H1 (cell line): Measurements from ENCODE around the gene MEF2D.

Experiments
- POLR2A ChIP-seq, 2 experiments: IDR thresholded peaks; 1 replicate in 1 of 2; 2 replicates in 1 of 2; pipeline ENCODE4 v1.6.1; 2011; ENCODE audit warnings: low read depth in 2 of 2, low read length in 2 of 2, mild to moderate bottlenecking in 2 of 2; ENCODE audit errors: control extremely low read depth in 1 of 2
- SIN3A ChIP-seq, 2 experiments: IDR thresholded peaks in 1 of 2; conservative IDR thresholded peaks in 1 of 2; 2 replicates each; pipeline ENCODE4 v1.6.1; 2011 to 2012; ENCODE audit warnings: low read length in 2 of 2, improper control_type of control experiment in 1 of 2, low read depth in 1 of 2, mild to moderate bottlenecking in 1 of 2

DNA sequence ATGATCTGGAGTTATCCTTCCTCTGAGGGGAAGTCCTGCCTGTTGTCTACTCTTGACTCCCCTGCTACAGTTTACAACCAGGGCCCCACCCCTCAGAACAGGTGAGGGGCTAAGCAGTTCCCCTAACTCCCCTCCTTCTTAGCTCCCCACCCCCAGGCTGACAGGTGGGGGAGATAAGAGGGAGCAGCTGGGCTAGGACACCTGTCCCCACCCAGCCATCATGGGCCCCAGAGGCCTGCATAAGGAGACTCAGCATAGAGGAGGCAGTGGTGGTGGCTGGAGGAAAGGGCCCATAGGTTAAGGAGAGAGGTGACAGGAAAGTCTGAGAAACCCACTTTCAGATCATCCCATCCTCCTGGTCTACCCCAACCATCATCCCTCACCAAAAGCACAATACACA lies 6.8 kb downstream of the MEF2D start:
- TF ChIP-seq POLR2A (IDR thresholded peaks at IDR 0.05; ENCODE audit: control extremely low read depth in 1 of 2, low read depth in 2 of 2, low read length in 2 of 2) = no peak
- no peak for TF ChIP-seq SIN3A (conservative IDR thresholded peaks at IDR 0.05 in 1 of 2, IDR thresholded peaks at IDR 0.05 in 1 of 2; ENCODE audit: low read depth in 1 of 2, low read length in 2 of 2)
